T47D (cell line): ENCODE results near the gene SEC14L6.

Source experiments
- DNase-seq, 2 experiments: peaks; one replicate each; pipeline versions ENCODE4 v3.0.0 to v3.0.0-alpha.2; 2011 to 2012; ENCODE audit warnings: low read depth in 1 of 2, low spot score in 1 of 2
- JUND ChIP-seq: IDR thresholded peaks from 2 replicates; pipeline ENCODE4 v1.6.1; 2012; ENCODE audit warnings: low read depth
- in situ Hi-C: cut with HindIII; loops from 2 replicates; pipeline ENCODE4 v1.10.0; 2016; ENCODE audit warnings: low sequenced_read_pairs, low pct_unique_long_range_greater_than_20kb

The SEC14L6 gene

GRCh38 chr22:30514252-30514651 lies 32.3 kb downstream of the SEC14L6 start:
- no peak for TF ChIP-seq JUND
- in situ Hi-C loops: no loop called here

GRCh38 chr22:30513462-30513861 lies 33.1 kb downstream of the SEC14L6 start:
- no peak for DNase-seq
- in situ Hi-C loops: no loop called here
- TF ChIP-seq JUND: no peak

More at GRCh38 chr22:30514252-30514651, 32.3 kb downstream of the SEC14L6 start:
- DNase-seq: no peak

DNA sequence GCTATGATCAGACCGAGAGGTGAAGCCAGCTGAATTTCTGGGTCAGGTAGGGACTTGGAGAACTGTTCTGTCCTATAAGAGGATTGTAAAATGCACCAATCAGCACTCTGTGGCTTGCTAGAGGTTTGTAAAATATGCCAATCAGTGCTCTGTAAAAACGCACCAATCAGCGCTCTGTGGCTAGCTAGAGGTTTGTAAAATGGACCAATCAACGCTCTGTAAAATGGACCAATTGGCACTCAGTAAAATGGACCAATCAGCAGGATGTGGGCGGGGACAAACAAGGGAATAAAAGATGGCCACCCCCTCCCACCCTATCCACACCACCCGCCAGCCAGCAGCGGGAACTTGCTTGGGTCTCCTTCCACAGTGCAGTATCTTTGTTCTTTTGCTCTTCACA lies 34.6 kb downstream of the SEC14L6 start:
- DNase-seq: no peak
- in situ Hi-C loops: no loop called here
- TF ChIP-seq JUND: no peak

GRCh38 chr22:30511109-30511508 lies 35.4 kb downstream of the SEC14L6 start:
- no peak for DNase-seq
- in situ Hi-C loops: no loop called here
- TF ChIP-seq JUND: no peak

DNA sequence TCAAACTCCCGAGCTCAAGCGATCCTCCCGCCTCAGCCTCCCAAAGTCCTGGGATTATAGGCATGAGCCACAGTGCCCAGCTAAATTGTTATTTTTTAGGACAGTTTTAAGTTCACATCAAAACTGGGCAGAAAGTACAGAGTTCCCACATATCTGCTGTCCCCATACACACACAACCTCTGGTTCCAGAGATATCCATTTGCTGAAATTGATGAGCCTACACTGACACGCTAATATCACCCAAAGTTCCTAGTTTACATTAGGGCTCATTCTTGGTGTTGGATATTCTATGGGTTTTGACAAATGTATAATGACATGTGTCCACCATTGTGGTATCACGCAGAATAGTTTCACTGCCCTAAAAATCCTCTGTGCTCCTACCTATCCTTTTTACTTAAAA lies 38.3 kb downstream of the SEC14L6 start:
- in situ Hi-C loops: no loop called here
- no peak for TF ChIP-seq JUND
- DNase-seq: no peak

GRCh38 chr22:30507670-30508069 lies 38.9 kb downstream of the SEC14L6 start:
- no peak for TF ChIP-seq JUND
- in situ Hi-C loops: no loop called here
- no peak for DNase-seq

DNA sequence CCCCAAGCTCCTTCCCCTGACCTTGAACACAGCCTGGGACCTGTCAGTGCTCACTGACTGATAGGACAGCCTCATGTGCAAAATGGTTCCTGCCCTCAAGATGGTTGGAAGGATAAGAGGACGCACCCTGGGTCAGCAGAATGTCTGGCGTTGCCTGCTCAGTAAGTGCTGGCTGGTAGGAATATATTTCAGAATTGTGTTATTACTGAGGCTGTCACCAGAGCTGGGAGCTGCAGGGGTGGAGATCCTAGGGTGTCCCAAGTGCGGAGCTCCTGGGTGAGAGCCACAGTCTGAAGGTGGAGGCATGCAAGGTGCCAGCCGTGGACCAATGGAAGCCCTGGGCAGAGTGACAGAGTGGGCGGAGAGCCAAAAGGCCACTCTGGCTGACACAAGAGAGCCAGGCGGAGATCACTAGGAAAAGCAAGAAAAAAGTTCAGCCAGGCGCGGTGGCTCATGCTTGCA lies 40.0 kb downstream of the SEC14L6 start:
- in situ Hi-C loops: no loop called here
- no peak for TF ChIP-seq JUND
- DNase-seq: no peak

DNA sequence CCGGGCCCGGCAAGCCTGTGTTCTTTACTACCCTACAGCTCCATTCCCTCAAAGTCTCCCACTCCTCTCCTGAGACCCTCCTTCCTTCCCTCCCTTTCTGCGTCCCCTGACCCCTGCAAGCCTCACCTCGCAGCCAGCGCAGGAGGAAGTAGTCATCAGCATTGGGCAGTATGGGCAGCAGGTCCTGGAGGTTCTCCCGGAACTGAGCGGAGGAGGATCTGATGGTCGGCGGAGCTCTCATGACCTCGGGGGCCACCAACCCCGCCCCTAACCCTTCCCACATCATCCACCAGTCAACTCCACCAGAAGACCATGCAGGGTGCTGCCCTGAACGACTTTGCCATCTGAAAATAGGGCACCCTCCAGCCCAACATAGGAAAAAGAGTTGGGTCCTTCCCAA lies 43.0 kb downstream of the SEC14L6 start:
- TF ChIP-seq JUND: no peak
- DNase-seq: no peak
- in situ Hi-C loops: no loop called here

DNA sequence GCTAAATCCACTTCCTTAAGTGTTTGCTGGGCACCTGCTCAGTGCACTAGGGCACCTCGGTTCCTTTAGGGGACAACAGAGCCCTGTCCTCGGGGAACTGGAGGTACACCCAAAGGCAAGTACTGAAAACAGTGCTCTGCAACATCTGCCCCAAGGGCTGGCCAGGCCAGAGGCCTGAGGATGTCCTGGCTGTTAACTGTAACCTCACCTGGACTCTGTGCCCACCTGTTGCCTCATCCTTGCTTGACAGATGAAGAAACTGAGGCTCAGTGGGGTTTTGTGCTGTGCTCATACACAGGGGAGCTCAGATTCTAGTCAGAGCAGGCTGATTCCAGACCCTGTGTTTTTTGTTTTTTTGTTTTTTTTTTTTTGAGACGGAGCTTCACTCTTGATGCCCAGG lies 43.6 kb downstream of the SEC14L6 start:
- in situ Hi-C loops: no loop called here
- TF ChIP-seq JUND: no peak
- no peak for DNase-seq

GRCh38 chr22:30502153-30502552 lies 44.4 kb downstream of the SEC14L6 start:
- in situ Hi-C loops: no loop called here
- no peak for DNase-seq
- no peak for TF ChIP-seq JUND

DNA sequence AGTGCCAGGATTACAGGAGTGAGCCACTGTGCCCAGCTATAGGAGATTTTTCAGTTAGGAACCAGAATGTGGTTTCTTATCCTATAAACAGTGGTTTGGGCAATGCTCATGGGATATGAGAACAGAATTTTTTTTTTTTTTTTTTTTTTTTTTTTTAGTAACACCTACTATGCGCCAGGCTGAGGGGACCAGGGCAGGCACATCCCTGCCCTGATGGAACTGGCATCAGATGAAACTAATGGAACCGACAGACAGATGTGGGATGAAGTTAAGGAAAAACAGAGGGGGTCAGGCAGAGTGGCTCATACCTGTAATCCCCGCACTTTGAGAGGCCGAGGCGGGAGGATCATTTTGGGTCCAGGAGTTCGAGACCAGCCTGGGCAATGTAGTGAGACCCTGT lies 45.9 kb downstream of the SEC14L6 start:
- no peak for DNase-seq
- in situ Hi-C loops: no loop called here
- no peak for TF ChIP-seq JUND

DNA sequence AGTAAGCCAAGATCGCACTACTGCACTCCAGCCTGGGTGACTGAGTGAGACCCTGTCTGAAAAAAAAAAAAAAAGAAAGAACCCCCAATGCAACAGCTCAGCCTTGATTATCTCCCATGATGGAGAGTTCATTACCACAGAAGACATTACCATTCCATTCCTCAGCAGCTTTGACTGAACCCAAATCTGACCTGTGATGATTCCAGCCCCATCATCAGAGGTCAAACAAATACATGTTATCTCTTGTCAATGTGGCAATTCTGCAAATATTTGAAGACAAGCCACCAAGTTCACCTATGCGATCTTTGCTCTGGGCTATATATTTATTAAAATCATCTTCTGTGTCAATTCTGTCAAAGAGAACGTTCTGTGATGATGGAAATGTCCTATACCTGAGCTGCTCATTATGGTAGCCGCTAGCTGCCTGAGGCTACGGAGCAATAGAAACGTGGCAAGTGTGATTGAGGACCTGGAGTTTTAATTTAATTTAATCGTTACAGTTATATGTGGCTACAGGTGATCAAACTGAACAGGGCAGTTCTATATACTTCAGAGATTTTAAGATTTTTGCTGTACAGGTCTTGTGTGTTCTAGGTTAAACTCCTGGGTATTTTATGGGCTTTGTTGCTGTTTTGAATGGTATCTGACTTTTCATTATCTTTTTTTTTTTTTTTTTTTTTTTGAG lies 48.9 kb downstream of the SEC14L6 start:
- no peak for DNase-seq
- in situ Hi-C loops: no loop called here
- no peak for TF ChIP-seq JUND

- no peak for DNase-seq
- in situ Hi-C loops: no loop called here
- no peak for TF ChIP-seq JUND
Observed at GRCh38 chr22:30495041-30495784, 51.3 kb downstream of the SEC14L6 start.
